GM19238 (cell line): ENCODE measurements around the gene HOTAIR.

ENCODE experiments used
- DNase-seq: peaks from one replicate; pipeline ENCODE4 v3.0.0; 2011; ENCODE audit warnings: low spot score; ENCODE audit not compliant: insufficient read length

The HOTAIR gene

DNA sequence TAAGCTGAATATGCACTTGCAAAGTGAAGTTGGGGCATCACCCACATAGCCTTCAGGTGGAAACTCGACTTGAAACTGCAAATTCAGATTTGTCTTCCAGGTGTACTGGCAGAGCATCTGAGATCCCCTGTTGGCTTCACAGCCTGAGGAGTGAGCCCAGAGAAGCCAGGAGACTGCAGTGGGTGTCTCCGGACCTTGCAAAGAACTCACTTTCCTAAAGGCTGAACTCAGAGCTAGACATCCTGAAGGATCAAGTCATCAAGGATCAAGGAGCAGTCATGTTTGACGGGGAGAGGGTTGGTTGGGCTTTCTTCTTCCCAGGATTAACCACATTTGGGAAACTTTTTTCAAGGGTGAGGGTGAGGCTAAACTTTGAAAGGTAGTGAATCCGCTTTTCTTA lies 45.2 kb downstream of the HOTAIR start:
- DNase-seq, result no peak

DNA sequence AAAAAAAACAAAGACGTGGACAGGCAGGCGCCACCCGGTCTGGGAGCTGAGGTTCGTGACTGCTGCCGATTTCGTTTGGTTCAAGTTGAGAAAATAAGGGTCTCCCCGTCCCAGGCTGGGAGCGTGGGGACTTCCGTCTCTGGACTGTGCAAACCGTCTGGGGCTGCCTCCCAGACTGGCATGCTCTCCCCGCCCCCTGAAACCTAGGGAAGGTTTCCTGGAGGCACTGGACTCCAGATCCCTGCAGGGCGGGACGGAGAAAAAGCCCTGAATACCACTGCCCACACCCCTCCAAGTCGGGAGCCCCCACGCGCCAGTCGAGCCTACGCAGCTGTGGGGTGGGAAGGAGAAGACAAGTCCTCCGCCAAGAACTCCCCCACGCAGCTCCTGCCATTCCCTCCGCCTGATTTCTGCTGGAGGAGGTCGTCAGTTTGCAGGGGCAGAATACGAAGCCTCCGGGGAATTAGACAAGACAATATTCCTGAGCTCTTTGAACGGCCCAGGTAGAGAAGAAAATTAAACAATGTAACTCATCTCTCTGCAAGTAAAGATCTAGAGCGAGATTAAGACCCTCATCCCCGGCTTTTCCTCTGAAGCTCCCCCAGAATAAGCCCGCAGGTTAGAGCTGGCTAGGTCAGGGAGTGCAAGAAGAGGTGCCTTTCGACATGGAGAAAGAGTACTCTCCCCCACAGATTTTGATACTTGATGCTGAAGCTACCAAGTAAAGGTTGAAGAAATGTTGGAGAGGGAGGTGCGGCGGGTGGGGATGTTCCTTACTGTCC lies 46.5 kb downstream of the HOTAIR start:
- DNase-seq, result no peak

DNA sequence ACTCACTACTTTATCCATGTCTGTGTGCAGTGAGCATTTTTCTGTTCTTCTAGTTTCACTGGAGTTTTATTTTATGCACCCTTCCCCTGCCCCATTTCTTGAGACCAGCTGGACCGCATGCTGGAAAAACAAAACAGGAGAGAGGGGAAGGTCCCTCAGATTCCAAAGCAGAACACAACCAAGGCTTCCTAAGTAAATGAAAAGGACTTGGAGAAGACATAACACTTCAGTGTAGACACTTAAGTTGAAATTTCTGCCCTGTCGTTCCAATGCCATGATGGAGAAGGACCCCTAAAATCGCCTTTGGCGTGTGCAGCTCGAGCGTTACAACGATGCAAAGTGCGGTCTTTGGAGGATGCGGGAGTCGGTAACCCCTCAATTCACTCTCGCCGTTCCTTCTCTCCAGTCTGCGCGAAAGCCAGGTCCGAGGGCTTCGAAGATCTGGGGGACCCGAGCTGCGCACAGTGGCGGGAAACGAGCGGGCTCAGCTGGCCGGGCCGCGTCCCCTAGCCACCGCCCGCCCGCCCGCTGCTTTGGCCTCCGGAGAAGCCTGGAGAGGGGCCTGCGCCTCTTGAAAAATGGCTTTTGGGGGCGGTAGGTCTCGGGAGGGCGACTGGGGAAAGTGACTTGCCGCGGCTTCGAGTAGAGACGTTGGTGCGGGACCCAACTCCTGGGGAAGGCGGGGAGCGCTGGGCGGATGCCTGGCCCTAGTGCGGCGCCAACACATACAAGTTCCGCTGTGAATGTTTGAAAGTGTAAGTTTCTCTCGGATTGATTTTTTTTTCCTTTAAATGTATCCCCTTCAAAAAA lies 47.3 kb downstream of the HOTAIR start:
- DNase-seq, result no peak

GRCh38 chr12:53924521-53925405 lies 50.0 kb downstream of the HOTAIR start:
- no peak for DNase-seq

DNA sequence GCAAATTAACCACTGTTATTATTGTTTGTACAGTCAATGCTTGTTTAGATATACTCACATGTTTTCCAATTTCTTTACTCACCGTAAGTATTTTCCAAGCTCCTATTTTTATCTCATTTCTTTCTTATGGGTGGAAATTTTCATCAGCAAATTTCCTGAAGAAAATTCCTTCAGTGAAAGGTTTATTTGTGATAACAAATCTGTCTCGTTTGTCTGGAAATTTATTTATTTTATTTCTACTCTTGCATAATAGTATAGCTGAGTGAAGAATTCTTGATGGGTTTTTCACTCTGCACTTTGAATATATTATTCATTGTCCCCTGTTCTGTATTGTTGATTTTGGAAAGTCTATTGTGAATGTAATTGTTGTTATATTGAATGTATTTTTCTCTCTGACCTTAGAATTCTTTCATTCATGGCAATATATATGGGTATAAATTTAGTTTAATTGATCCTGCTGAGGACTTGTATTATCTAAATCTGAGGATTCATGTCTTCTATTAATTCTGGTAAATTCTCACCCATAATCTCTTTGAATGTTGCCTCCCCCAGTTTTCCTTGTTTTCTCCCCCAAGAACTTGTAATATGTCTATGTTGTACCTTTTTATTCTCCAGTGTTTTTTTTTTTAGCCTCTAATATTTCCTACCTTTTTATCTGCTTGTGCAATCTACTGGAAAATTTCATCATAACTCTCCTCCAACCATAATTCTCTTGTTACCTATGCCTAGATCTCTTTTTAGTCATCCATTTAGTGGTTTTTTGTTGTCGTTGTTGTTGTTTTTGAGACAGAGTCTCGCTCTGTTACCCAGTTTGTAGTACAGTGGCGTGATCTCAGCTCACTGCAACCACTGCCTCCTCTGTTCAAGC lies 57.7 kb downstream of the HOTAIR start:
- no peak for DNase-seq
